ENCODE measurements around the gene ANXA6.

DNA sequence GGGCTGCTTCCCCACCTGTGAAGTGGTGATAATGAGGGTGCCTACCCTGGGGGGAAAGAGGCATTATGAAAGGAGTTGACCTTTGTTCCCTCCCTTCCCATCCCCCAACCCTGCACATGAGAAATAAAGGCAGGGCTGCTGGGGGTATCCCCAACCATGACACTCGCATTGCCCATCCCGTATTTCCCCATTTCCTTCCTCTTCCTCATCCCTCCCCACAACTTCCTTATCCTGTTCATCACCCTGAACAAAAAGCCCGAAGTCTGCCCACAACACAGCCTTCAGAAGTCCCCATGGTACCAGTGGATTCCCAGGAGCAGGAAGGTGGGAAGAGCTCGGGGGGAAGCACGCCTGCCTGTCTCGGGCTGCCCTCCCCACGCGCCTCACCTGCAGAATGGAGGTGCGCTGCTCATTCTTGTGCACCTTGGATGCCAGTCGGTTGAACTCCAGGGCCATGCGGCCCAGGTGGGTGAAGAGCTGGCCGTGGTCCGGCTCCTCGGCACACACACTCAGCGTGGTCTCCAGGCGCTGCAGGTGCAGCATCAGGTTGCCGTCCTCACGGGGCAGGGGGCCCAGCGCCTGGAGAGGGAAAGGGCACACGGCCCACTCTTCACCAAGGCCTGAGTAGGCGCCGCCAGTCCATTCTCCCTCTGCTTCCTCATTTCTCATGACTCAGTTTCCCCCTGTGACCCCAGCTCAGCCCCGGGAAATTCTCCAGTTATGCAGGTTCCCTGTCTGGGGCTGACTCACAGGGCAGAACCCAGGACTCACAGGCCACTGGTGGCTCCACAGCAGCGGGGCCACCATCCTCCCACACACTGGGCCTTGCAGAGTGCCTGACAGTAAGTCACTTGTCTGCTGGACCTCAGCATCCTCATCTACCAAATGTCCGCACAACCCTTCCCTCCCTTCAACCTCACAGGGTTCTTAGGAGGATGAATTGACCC is 100.9 kb downstream of the ANXA6 start:
- TF ChIP-seq EZH2 (IDR thresholded peaks at IDR 0.05; ENCODE audit: borderline replicate concordance, insufficient read depth, low read depth, low read length, poor library complexity, severe bottlenecking), result no peak
- TF ChIP-seq, protein P1, sequence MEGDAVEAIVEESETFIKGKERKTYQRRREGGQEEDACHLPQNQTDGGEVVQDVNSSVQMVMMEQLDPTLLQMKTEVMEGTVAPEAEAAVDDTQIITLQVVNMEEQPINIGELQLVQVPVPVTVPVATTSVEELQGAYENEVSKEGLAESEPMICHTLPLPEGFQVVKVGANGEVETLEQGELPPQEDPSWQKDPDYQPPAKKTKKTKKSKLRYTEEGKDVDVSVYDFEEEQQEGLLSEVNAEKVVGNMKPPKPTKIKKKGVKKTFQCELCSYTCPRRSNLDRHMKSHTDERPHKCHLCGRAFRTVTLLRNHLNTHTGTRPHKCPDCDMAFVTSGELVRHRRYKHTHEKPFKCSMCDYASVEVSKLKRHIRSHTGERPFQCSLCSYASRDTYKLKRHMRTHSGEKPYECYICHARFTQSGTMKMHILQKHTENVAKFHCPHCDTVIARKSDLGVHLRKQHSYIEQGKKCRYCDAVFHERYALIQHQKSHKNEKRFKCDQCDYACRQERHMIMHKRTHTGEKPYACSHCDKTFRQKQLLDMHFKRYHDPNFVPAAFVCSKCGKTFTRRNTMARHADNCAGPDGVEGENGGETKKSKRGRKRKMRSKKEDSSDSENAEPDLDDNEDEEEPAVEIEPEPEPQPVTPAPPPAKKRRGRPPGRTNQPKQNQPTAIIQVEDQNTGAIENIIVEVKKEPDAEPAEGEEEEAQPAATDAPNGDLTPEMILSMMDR (IDR thresholded peaks at IDR 0.05), result no peak

All from B cell (primary cell).